NCI-H2227 treated with DMSO at 0.1 percent for 48 hours (cell line): ENCODE measurements around the gene HOXA1.

ENCODE experiments used
- DNase-seq: peaks from one replicate; lab custom pipeline; 2025; lab: John Stamatoyannopoulos, UW

The HOXA1 gene

GRCh38 chr7:27105301-27106031 is 9.7 kb upstream of the HOXA1 start:
- no peak for DNase-seq

GRCh38 chr7:27104341-27105058 is 8.7 kb upstream of the HOXA1 start:
- no peak for DNase-seq

- no peak for DNase-seq
These were observed 7.9 kb upstream of the HOXA1 start for GRCh38 chr7:27103489-27104226.

DNA sequence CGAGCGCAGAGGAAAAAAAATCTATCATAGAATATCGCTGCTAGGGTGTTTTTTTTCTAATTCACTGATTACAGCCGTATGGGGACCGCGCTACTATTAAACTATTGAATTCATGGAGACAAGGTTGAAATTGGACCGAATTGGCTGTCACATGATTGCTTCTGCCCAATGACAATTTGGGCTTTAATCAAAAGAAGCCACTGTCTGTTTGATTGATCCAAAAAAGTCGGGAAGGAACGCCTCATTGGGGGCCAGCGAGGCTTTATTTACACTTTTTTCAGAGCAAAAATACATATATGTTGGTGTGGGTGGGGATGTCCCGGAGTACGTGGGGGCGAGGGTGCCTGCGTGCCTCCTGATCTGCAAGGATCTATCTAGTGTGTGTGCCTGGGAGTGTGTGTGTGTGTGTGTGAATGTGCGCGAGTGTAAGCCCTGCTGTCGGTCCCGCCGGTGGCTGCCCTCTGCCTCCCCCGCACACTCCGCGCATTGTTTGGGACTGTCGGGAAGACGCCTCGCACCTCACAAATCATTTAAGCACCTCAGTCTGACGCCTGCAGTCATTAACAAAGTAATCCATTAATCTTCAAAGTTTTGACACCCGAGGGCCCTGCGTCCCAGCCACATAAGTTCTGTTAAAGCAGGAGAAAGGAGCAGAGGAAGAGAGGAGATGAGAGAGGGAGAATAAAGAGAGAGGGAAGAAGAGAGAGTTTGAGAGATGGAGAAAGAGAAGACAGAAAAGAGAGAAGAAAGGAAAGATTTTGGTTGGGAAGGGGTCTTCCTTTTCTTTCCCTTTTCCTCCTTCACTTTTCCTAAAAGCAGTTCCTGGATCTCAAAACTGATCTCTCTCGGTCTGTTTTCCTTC is 7.0 kb upstream of the HOXA1 start, which contains the start of gene HOXA2:
TSS of gene HOXA2 (minus strand) at position 103 of the 862 bp plus-strand sequence. CDS start 183 bp downstream, outside the sequence.
- DNase-seq, result no peak

GRCh38 chr7:27101957-27102580 is 6.3 kb upstream of the HOXA1 start:
- no peak for DNase-seq

- no peak for DNase-seq
These were observed 5.6 kb upstream of the HOXA1 start for GRCh38 chr7:27101171-27101956.

DNA sequence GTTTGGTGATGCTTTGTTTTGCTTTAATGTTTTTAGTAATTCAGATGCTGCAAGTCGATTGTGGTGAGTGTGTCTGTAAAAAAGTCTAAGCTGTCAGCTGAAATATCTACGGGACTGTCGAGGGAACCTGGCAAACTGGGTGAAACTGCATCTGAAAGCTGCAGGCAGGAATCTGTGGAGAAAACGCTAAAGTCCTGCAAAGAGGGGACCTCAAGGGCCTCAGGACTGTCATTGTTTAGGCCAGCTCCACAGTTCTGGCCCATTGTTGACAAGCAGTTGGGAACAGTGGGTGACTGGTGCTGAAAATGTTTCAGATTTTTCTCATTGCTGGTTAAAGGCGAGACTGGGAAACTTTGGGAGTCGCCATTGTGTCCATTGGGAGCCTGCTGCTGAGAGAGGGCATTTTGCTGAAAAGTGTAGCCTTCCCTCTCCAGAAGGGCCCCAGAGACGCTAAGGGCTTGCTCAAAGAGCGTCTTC is 4.9 kb upstream of the HOXA1 start:
- no peak for DNase-seq

- no peak for DNase-seq
These were observed 3.9 kb upstream of the HOXA1 start for GRCh38 chr7:27099453-27100370.

GRCh38 chr7:27098578-27099451 is 3.0 kb upstream of the HOXA1 start:
- no peak for DNase-seq

DNA sequence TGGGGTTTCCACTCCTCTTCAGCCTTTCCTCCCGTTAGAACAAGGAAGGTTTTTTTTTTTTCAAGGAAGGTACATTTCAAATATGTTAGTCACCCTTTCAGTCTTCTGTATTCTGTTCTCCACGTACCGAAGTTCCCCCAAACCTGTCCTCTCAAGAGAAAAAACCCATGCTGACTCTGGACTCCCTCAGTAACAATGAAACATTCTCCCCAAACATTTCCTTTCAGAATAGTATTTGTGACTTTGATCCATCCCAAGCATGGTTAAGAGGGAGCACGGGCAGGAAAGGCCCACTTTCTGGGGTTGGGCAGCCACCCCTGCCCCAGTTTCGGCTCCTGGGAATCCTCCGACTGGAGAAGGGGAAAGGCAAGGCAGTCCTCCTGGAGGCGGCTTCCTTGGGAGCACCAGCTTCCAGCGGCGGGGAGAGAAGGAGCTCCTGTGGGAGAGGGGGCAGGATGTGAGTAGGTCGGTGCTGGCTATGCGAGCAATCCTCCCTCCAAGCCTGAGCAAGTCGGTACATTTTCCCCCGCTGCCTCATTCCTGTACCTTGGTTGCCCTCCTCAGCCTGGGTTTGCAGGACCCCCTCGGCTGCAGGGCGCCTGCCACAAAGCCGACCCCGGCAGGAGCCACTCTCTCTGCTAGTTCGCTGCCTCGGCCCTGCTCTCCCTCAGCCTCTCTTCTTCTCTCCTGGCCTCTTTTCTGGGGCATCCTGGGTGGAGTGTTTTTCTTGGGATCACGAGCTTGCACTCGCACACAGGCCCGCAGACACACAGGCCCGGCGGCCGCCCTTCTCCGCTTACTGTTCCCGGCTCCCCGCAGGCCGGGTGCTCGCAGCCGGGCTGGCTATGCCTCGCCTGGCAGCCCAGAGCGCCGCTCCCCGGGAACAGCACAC is 2.1 kb upstream of the HOXA1 start:
- DNase-seq, result no peak

GRCh38 chr7:27096768-27097514 is 1.1 kb upstream of the HOXA1 start:
- DNase-seq, result no peak

GRCh38 chr7:27095050-27095896 is 527 bp downstream of the HOXA1 start:
- no peak for DNase-seq

GRCh38 chr7:27094304-27095049 is 1.3 kb downstream of the HOXA1 start:
- DNase-seq, result no peak

GRCh38 chr7:27093184-27093895 is 2.5 kb downstream of the HOXA1 start:
- no peak for DNase-seq
